IMR-90 (cell line): ENCODE measurements around the gene PEX6. TPM values are rescaled to one million over a fixed set of nuclear protein-coding genes. Genes with fewer than 3 reads are reported as not detected.

ENCODE experiments used
- ATAC-seq: fragments of 200-7000 bp; cut with Tn5 transposase; 2 replicates; pipeline ENCODE4 v1.9.1; 2020; ENCODE audit warnings: low read depth, mild to moderate bottlenecking, moderate library complexity
- BruUV-seq: library from RNA; stranded (reverse); fragments of 400-500 nt; replicated peaks from 2 replicates; lab custom pipeline; 2021; lab: Mats Ljungman, UMichigan
- CTCF ChIA-PET: fragments of 300-600 bp; formaldehyde crosslinking; extraction: SDS; loops from one replicate; lab custom pipeline; 2021; ENCODE audit warnings: antibody characterized with exemption; lab: Yijun Ruan, JAX
- POLR2A ChIA-PET: fragments of 300-600 bp; sonication (Branson Sonifier 250); formaldehyde crosslinking; loops from one replicate; lab custom pipeline; 2022; ENCODE audit warnings: antibody characterized with exemption; ENCODE audit not compliant: unreplicated experiment; lab: Charles Lee
- DNase-seq: peaks from one replicate; pipeline ENCODE4 v3.0.0; 2013
- H2AFZ ChIP-seq: replicated peaks from 2 replicates; pipeline ENCODE3; 2013; ENCODE audit warnings: low read length, mild to moderate bottlenecking; ENCODE audit not compliant: poor library complexity
- H2AK5ac ChIP-seq: 2 replicates; pipeline ENCODE4 v1.6.1; 2013; ENCODE audit warnings: low read depth, low read length, inconsistent platforms
- H2AK9ac ChIP-seq: replicated peaks from 2 replicates; pipeline ENCODE3; 2013; ENCODE audit warnings: mild to moderate bottlenecking, low read depth, low read length, moderate library complexity; ENCODE audit not compliant: poor library complexity
- H2BK120ac ChIP-seq: 2 replicates; pipeline ENCODE4 v1.6.1; 2013; ENCODE audit warnings: low read depth, low read length, inconsistent platforms
- H2BK15ac ChIP-seq: 3 replicates; pipeline ENCODE4 v1.6.1; 2013; ENCODE audit warnings: low read depth, low read length, inconsistent platforms
- H2BK20ac ChIP-seq: 2 replicates; pipeline ENCODE4 v1.6.1; 2013; ENCODE audit warnings: low read depth, mild to moderate bottlenecking, inconsistent platforms, low read length, moderate library complexity
- H2BK5ac ChIP-seq: 2 replicates; pipeline ENCODE4 v1.6.1; 2013; ENCODE audit warnings: mild to moderate bottlenecking, low read depth, low read length, inconsistent platforms; ENCODE audit not compliant: poor library complexity, severe bottlenecking
- H3K14ac ChIP-seq: replicated peaks from 2 replicates; pipeline ENCODE4 v1.6.1; 2013; ENCODE audit warnings: low read depth, low read length, inconsistent platforms
- H3K18ac ChIP-seq: 2 replicates; pipeline ENCODE4 v1.6.1; 2013; ENCODE audit warnings: low read depth, low read length, control low read depth
- H3K23ac ChIP-seq: 2 replicates; pipeline ENCODE4 v1.6.1; 2013; ENCODE audit warnings: low read depth, low read length, inconsistent platforms
- H3K27ac ChIP-seq: 2 replicates; pipeline ENCODE4 v1.5.1; 2013; ENCODE audit warnings: mild to moderate bottlenecking, control low read depth, low read length; ENCODE audit not compliant: insufficient read depth
- H3K27me3 ChIP-seq: 2 replicates; pipeline ENCODE4 v1.6.1; 2013; ENCODE audit warnings: low read length; ENCODE audit not compliant: control insufficient read depth, insufficient read depth
- H3K36me3 ChIP-seq: 2 replicates; pipeline ENCODE4 v1.6.1; 2013; ENCODE audit warnings: low read length, mixed read lengths; ENCODE audit not compliant: control insufficient read depth, insufficient read depth
- H3K4ac ChIP-seq: 2 replicates; pipeline ENCODE4 v1.6.1; 2013; ENCODE audit warnings: low read depth, low read length, inconsistent platforms
- H3K4me1 ChIP-seq: 2 replicates; pipeline ENCODE4 v1.6.1; 2013; ENCODE audit warnings: low read length, mixed read lengths; ENCODE audit not compliant: control insufficient read depth, insufficient read depth
- H3K4me2 ChIP-seq: 2 replicates; pipeline ENCODE4 v1.6.1; 2013; ENCODE audit warnings: low read depth, mild to moderate bottlenecking, control low read depth, low read length, moderate library complexity
- H3K4me3 ChIP-seq: 2 replicates; pipeline ENCODE4 v1.5.1; 2013; ENCODE audit warnings: low read depth, mild to moderate bottlenecking, control low read depth, low read length, moderate library complexity; ENCODE audit not compliant: insufficient read depth
- H3K56ac ChIP-seq: 2 replicates; pipeline ENCODE4 v1.6.1; 2013; ENCODE audit warnings: low read length, inconsistent platforms; ENCODE audit not compliant: insufficient read depth; ENCODE audit errors: extremely low read depth
- H3K79me1 ChIP-seq, 2 experiments: 2 replicates each; pipeline ENCODE4 v1.6.1; 2013; ENCODE audit warnings: low read length in 2 of 2, inconsistent platforms in 1 of 2, low read depth in 1 of 2
- H3K9ac ChIP-seq: 2 replicates; pipeline ENCODE4 v1.6.1; 2013; ENCODE audit warnings: low read depth, low read length, control low read depth
- H3K9me1 ChIP-seq: 2 replicates; pipeline ENCODE4 v1.6.1; 2013; ENCODE audit warnings: low read length, inconsistent platforms; ENCODE audit not compliant: insufficient read depth
- H3K9me3 ChIP-seq: 2 replicates; pipeline ENCODE4 v1.6.1; 2013; ENCODE audit warnings: low read length; ENCODE audit not compliant: control insufficient read depth, insufficient read depth
- H4K20me1 ChIP-seq: 2 replicates; pipeline ENCODE4 v1.6.1; 2013; ENCODE audit warnings: low read length, inconsistent platforms; ENCODE audit not compliant: insufficient read depth
- H4K5ac ChIP-seq: 2 replicates; pipeline ENCODE4 v1.6.1; 2013; ENCODE audit warnings: mild to moderate bottlenecking, low read depth, low read length, control low read depth
- H4K8ac ChIP-seq, 2 experiments: 2 replicates each; pipeline ENCODE4 v1.6.1; 2013; ENCODE audit warnings: low read depth in 2 of 2, low read length in 2 of 2, control low read depth in 1 of 2, inconsistent platforms in 1 of 2
- H4K91ac ChIP-seq: 2 replicates; pipeline ENCODE4 v1.6.1; 2013; ENCODE audit warnings: low read depth, low read length, inconsistent platforms; ENCODE audit not compliant: insufficient read depth
- BHLHE40 ChIP-seq: fragments of 150-350 bp; IDR thresholded peaks from 2 replicates; pipeline ENCODE4 v1.6.1; 2016; ENCODE audit warnings: mild to moderate bottlenecking, low read depth, low read length
- CEBPB ChIP-seq: IDR thresholded peaks from 2 replicates; pipeline ENCODE4 v1.6.1; 2012; ENCODE audit warnings: low read depth, low read length, improper control_type of control experiment
- CHD1 ChIP-seq: IDR thresholded peaks from 2 replicates; pipeline ENCODE4 v1.6.1; 2012; ENCODE audit warnings: low read depth, low read length, improper control_type of control experiment
- CTCF ChIP-seq: conservative IDR thresholded peaks from 2 replicates; pipeline ENCODE4 v1.5.1; 2012; ENCODE audit warnings: mild to moderate bottlenecking, low read depth, low read length, improper control_type of control experiment
- NFE2L2 ChIP-seq: fragments of 150-350 bp; IDR thresholded peaks from 2 replicates; pipeline ENCODE4 v1.6.1; 2016; ENCODE audit warnings: low read depth, mild to moderate bottlenecking, low read length
- RAD21 ChIP-seq: IDR thresholded peaks from 2 replicates; pipeline ENCODE4 v1.6.1; 2012; ENCODE audit warnings: low read length, improper control_type of control experiment
- RCOR1 ChIP-seq: IDR thresholded peaks from 2 replicates; pipeline ENCODE4 v1.6.1; 2012; ENCODE audit warnings: mild to moderate bottlenecking, low read length, improper control_type of control experiment; ENCODE audit not compliant: insufficient replicate concordance
- WGBS, 2 experiments: methylation state at CpG; one replicate each; pipeline versions ENCODE4 v1.1.5 to v1.1.7; 2013; ENCODE audit warnings: missing lambda C conversion rate in 2 of 2; ENCODE audit not compliant: insufficient read length in 1 of 2; ENCODE audit errors: extremely low coverage in 2 of 2; 5-methylcytosine and 5-hydroxymethylcytosine counted together
- dilution Hi-C: fragments of 300-500 bp; cut with HindIII; formaldehyde crosslinking; loops from one replicate; pipeline ENCODE4 v1.14.3; 2018; ENCODE audit warnings: low sequenced_read_pairs; ENCODE audit not compliant: unreplicated experiment
- in situ Hi-C: fragments of 300-500 bp; cut with MboI; formaldehyde crosslinking; loops from 3 replicates; pipeline ENCODE4 v1.14.3; 2019; ENCODE audit warnings: low sequenced_read_pairs, inconsistent platforms, mixed read lengths
- intact Hi-C: fragments of 100-400 bp; cut with micrococcal nuclease; formaldehyde crosslinking; loops from 2 replicates; pipeline ENCODE4 v1.10.0; 2022
- polyA plus RNA-seq, 3 experiments: library from polyadenylated mRNA; depleted of rRNA; stranded (reverse); fragments of >200 nt; gene quantifications; 2 replicates each; pipeline ENCODE4 v1.2.3, GENCODE V29; 2012; ENCODE audit warnings: low replicate concordance in 1 of 3
- total RNA-seq: library from RNA; depleted of rRNA; stranded (reverse); fragments of >200 nt; gene quantifications from 2 replicates; pipeline ENCODE4 v1.2.3, GENCODE V29; 2012
- TF ChIP-seq, protein P1 (sequence below): fragments of 150-350 bp; IDR thresholded peaks from 2 replicates; pipeline ENCODE4 v1.6.1; 2016; ENCODE audit warnings: low read depth, mild to moderate bottlenecking, low read length, moderate library complexity, borderline replicate concordance

The PEX6 gene
- total and polyA plus RNA-seq, 2 of the 4 experiments (the other 2 are of a cell fraction), result 10.4 to 10.6 TPM

- H3K4ac ChIP-seq, result peak overlapping the region; percentile 99
- no peaks in the 10 kb centered on the region for H3K27me3 ChIP-seq
- H3K4me3 ChIP-seq, result no peak overlapping the region
- POLR2A ChIA-PET, result interaction anchor here (0.6 kb wide), 3 partner anchors 39 to 248 kb away, joined by 3 read pairs; partner anchors contain the start of genes CNPY3, KLC4 and MRPL2
- peaks cover 12% of the 10 kb centered on the region for H4K20me1 ChIP-seq
- no CpG with 5 or more reads among the region's 5 CpGs for WGBS, 2 experiments
- H3K56ac ChIP-seq, result no peak overlapping the region
- no peak for DNase-seq
- H3K18ac ChIP-seq, result no peak overlapping the region
- no peak overlapping the region for H2BK15ac ChIP-seq
- peak overlapping the region; percentile 55 for H4K5ac ChIP-seq
- H2AK5ac ChIP-seq, result peak overlapping the region; percentile 59
- ATAC-seq, result peak; percentile 32
- H3K27ac ChIP-seq, result peak overlapping the region; percentile 86
- peak overlapping the region; percentile 97 for H4K91ac ChIP-seq
- H2BK20ac ChIP-seq, result no peak overlapping the region
- peak overlapping the region; percentile 74; the same call in 1 of the 2 replicates for H2BK120ac ChIP-seq
- intact Hi-C loops (no loop called here), in situ Hi-C loops (no loop called here), dilution Hi-C loops (no loop called here)
- H3K9ac ChIP-seq, result peak overlapping the region; percentile 78
- H3K14ac ChIP-seq, result peak overlapping the region; percentile 98; the same call in 1 of the 2 replicates
- H2AFZ ChIP-seq, result peak overlapping the region; percentile 98
- no peaks in the 10 kb centered on the region for H3K9me3 ChIP-seq
- peak overlapping the region; percentile 97 for H2AK9ac ChIP-seq
- H3K4me2 ChIP-seq, result peak overlapping the region; percentile 97; the same call in 1 of the 2 replicates
- H2BK5ac ChIP-seq, result peak overlapping the region; percentile 83
- TF ChIP-seq CTCF (no peak), NFE2L2 (no peak), RAD21 (no peak), CEBPB (no peak), CHD1 (no peak), RCOR1 (no peak), BHLHE40 (no peak)
- TF ChIP-seq, protein P1, sequence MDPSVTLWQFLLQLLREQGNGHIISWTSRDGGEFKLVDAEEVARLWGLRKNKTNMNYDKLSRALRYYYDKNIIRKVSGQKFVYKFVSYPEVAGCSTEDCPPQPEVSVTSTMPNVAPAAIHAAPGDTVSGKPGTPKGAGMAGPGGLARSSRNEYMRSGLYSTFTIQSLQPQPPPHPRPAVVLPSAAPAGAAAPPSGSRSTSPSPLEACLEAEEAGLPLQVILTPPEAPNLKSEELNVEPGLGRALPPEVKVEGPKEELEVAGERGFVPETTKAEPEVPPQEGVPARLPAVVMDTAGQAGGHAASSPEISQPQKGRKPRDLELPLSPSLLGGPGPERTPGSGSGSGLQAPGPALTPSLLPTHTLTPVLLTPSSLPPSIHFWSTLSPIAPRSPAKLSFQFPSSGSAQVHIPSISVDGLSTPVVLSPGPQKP, result no peak
- H3K4me1 ChIP-seq, result peaks cover 12% of the 10 kb centered on the region
- peaks cover 4% of the 10 kb centered on the region; the same call in 1 of the 2 replicates for H3K9me1 ChIP-seq
- peaks cover 24 to 76% of the 10 kb centered on the region in 2 experiments for H3K79me1 ChIP-seq
- H4K8ac ChIP-seq, result peak overlapping the region; percentile 88 to 99
- BruUV-seq, result no TSS peak
- CTCF ChIA-PET, result no interaction called here
- peak overlapping the region; percentile 94 for H3K23ac ChIP-seq
- peaks cover 42% of the 10 kb centered on the region for H3K36me3 ChIP-seq
Observed at GRCh38 chr6:43020847-43021246, 41.9 kb upstream of the PEX6 start.
